Measurements from ENCODE around the gene INHBB.
"Not testable (repeated sequence)": the region's sequence is repeated elsewhere in the genome, so short reads cannot be mapped to it uniquely, and the experiment has no call there.

Gene INHBB

DNA sequence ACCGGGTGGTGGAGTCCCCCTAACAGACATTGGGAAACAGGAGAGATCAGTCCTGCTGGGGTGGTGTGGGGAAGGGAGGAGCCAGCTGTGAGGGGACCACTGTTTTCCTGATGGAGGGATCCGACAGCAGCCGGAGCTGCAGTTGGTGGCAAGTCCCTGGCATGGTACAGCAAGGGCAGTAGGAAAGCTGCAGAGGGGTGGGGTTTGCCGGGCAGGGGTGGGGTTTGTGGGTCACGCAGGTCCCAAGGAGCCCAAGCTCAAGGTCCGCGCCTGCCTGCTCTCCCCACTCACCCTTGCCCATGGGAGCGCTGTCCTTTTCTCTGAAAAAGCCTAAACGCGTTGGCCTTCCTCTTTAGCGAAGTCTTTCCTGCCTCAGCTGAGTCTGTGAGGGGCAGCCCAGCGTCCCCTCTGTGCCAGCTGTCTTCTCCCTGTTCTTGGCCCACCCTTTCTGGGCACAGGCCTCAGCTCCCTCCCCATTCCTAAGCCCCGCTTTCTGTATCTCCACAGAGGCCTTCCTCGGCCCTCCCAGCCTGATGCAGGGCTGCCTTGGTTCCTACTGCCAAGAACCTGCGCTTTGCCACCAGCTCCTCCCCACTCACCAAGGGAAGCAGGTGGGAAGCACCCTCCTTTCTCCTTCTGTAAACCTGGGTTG lies 29.3 kb upstream of the INHBB start:
- DNase-seq, result no peak

GRCh38 chr2:120317180-120317533 lies 28.8 kb upstream of the INHBB start:
- no peak for DNase-seq

DNA sequence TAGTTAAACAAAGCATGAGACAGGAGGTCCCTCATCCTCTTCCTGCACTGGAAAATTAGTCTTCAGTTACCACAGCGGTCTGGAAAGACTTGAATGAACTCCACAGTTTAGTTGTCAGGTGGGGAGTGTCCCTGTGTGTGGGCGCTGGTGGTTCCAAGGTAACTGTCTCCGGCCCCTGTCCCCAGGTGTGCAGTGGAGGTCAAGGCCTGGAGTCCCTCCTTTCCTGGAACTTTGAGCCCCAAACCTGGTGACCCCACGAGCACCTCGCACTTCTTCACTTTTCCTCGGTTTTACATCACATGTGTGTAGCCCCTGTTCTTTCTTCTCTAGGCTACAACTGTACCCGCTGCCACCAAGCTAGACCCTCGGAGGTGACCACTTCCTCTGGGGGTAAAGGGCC lies 28.0 kb upstream of the INHBB start:
- DNase-seq, result no peak

GRCh38 chr2:120318626-120319025 lies 27.3 kb upstream of the INHBB start:
- DNase-seq, result no peak

DNA sequence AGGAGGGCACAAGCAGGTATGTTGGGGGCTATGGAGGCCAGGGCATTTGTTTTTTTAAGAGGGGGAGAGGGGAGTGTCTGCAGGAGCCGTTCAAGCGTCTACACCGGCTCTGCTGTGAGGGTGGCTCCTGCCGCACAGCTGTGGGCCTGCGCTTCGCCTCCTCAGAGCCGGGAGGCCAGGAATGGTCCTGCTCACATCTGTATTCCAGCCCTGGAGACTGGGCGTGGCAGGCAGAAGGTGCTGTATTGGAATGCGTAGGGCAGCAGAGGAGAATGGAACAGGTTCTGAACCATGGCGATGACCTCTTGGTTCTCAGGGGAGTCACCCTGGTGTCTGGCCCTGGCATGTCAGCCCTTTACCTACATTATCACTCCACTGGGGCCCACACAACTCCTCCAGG lies 26.8 kb upstream of the INHBB start:
- no peak for DNase-seq

- DNase-seq, result no peak
Measured at GRCh38 chr2:120319686-120320317, 26.1 kb upstream of the INHBB start.

- DNase-seq, result no peak
Measured at GRCh38 chr2:120320318-120320851, 25.6 kb upstream of the INHBB start.

DNA sequence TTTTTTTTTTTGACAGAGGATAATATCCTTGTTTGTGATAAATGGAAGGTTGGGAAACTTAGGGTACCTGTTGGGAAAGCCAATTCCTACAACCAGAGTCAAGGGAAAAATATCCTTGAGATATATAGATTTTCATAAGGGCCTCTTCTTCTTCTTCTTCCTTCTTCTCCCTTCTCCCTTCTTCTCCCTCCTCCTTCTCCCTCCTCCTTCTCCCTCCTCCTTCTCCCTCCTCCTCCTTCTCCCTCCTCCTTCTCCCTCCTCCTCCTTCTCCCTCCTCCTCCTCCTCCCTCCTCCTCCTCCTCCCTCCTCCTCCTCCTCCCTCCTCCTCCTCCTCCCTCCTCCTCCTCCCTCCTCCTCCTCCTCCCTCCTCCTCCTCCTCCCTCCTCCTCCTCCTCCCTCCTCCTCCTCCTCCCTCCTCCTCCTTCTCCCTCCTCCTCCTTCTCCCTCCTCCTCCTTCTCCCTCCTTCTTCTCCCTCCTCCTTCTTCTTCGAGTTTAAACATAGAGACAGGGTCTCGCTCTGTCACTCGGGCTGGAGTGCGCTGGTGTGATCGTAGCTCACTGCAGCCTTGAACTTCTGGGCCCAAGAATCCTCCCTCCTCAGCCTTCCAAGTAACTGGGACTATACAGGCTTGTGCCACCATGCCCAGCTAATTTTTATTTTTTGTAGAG lies 24.9 kb upstream of the INHBB start:
- not testable (repeated sequence) for DNase-seq

GRCh38 chr2:120321721-120322284 lies 24.1 kb upstream of the INHBB start:
- no peak for DNase-seq

DNA sequence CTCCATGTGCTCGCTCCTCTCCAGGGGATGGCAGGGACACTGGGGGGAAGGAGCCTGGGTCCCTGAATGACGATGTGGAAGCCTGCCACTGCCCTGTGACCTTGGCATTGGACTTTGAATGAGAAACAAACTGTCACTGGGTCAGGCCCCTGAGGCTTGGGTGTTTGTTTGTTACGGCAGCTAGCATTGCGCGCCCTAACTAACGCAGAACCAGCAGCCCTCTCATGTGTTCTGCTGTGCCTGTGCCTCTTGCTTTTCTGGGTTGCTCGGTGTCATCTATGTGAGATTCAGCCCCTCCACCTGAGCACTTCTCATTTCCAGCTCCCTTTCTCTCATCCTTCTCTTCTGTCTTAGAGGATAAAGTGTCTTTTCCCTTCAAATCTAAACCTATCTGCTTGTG lies 23.6 kb upstream of the INHBB start:
- DNase-seq, result no peak

- no peak for DNase-seq
Measured at GRCh38 chr2:120323214-120323613, 22.7 kb upstream of the INHBB start.

GRCh38 chr2:120323807-120324399 lies 22.0 kb upstream of the INHBB start:
- no peak for DNase-seq

- DNase-seq, result no peak
Measured at GRCh38 chr2:120324933-120325332, 21.0 kb upstream of the INHBB start.

DNA sequence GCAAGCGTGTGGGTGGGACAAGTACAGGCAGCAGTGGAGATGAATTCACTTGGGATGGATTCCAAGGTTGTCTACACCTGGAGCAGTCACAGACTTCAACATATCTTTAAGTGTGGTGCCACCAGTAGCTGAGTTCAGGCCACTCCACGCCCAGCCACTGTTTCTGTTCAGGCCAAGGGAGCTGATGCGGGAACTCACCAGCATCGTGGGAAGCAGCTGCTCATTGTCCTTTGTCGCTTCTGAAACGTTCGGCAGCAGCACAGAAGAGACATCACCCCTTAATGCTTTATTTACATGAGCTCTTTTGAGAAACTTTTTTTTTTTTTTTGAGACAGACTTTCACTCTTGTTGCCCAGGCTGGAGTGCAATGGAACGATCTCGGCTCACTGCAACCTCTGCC lies 19.9 kb upstream of the INHBB start:
- no peak for DNase-seq

- no peak for DNase-seq
Measured at GRCh38 chr2:120330946-120331822, 14.8 kb upstream of the INHBB start.

DNA sequence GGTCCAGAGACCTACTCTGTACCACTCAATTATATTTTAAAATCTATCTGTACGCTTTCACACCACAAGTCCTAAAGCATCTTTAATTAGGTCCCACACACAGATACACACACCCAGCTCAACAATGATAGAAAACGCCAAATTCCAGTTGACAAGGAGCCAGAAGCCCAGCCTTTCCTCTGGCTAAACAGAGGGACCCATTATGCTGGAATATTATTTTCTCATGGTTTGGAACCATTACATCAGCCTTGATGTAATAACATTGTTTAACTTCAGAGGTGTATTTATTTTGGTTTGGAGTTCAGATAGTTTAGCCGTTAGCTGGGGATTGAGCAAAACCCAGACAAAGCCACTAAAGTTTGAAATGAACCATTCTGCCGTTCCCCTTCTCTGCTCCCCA lies 14.0 kb upstream of the INHBB start:
- DNase-seq, result no peak

DNA sequence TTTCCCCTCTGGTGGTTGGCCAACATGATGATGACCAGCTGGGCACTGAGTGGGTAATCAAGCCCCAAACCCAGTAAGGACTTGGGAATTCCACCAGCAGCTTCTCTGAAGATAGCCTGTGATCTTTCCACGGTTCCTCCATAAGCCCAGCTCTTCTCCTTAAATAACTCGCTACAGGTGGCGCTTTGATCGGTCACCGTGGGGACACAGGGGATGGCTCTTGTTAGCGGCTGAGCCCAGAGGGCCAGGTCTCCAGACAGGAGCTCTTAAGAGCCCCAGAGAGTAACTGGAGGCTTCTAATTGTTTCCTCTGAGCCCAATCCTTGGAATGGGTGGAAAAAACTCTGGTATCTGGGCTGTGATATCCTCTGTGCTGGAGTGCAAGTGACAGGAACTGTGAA lies 13.6 kb upstream of the INHBB start:
- DNase-seq, result no peak

- DNase-seq, result no peak
Measured at GRCh38 chr2:120334068-120334467, 11.9 kb upstream of the INHBB start.

- no peak for DNase-seq
Measured at GRCh38 chr2:120336749-120337148, 9.2 kb upstream of the INHBB start.

- DNase-seq, result no peak
Measured at GRCh38 chr2:120338015-120338414, 7.9 kb upstream of the INHBB start.

- no peak for DNase-seq
Measured at GRCh38 chr2:120341977-120342376, 4.0 kb upstream of the INHBB start.

DNA sequence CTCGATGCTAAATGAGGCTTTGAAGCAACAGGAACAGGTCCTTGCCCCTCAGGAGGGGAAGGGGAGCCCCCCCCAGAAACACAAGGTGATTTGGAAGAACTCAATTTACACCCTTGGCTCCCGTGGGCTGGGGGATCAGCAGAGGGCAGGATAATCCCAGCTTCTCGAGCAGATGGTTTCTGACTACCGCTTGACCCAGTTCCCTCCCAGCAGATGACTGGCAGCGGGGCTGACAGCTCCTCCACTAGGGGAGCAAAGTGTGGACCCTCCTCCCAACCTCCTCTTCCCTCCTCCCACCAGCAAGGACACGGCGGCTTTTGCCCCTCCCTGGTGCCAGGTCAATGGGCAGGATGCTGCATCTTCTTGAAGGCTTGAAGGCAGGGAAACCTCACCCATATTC lies 3.5 kb upstream of the INHBB start:
- no peak for DNase-seq

- no peak for DNase-seq
Measured at GRCh38 chr2:120343100-120343432, 2.9 kb upstream of the INHBB start.
